SK-N-SH (cell line): Measurements from ENCODE around the gene CTNNA3. TPM values are rescaled to one million over a fixed set of nuclear protein-coding genes. Genes with fewer than 3 reads are reported as not detected.

Experiments used
- CTCF ChIA-PET: fragments of 300-600, 350-600 bp; formaldehyde crosslinking; extraction: SDS; loops from one replicate; lab custom pipeline; 2021; lab: Yijun Ruan, JAX
- POLR2A ChIA-PET: fragments of 350-600 bp; sonication (Branson Sonifier 250); formaldehyde crosslinking; extraction: SDS; loops from one replicate; lab custom pipeline; 2020; ENCODE audit warnings: antibody characterized with exemption, inconsistent platforms; lab: Yijun Ruan, JAX
- DNase-seq: peaks from one replicate; pipeline ENCODE4 v3.0.0; 2012
- H2AFZ ChIP-seq: fragments of 200-600 bp; sonication (generic); 2 replicates; pipeline ENCODE4 v1.8.1; 2016; ENCODE audit warnings: antibody characterized with exemption, mild to moderate bottlenecking, low read depth
- H3F3A ChIP-seq: fragments of 200-600 bp; sonication (generic); replicated peaks from 2 replicates; pipeline ENCODE3; 2016; ENCODE audit warnings: antibody characterized with exemption, mild to moderate bottlenecking; ENCODE audit not compliant: insufficient read depth
- H3K27ac ChIP-seq, 2 experiments: fragments of 200-500 bp in 1 of 2; fragments of 200-600 bp in 1 of 2; sonication (Bioruptor generic) in 1 of 2; sonication (generic), shearing (Covaris generic) in 1 of 2; 2 replicates each; pipeline versions ENCODE4 v1.5.1 to v1.6.1; 2014 to 2016; ENCODE audit warnings: low read depth in 2 of 2, inconsistent platforms in 1 of 2, low read length in 1 of 2, mild to moderate bottlenecking in 1 of 2, mixed read lengths in 1 of 2
- H3K27me3 ChIP-seq: fragments of 200-600 bp; sonication (generic), shearing (Covaris generic); 2 replicates; pipeline ENCODE4 v1.6.1; 2016; ENCODE audit warnings: mixed run types; ENCODE audit not compliant: insufficient read depth
- H3K36me3 ChIP-seq, 2 experiments: fragments of 200-500 bp in 1 of 2; fragments of 200-600 bp in 1 of 2; sonication (Bioruptor generic) in 1 of 2; sonication (generic) in 1 of 2; replicated peaks in 1 of 2; 2 replicates each; pipeline versions ENCODE3 to v1.5.1; 2014 to 2016; ENCODE audit warnings: low read length in 1 of 2, mild to moderate bottlenecking in 1 of 2; ENCODE audit not compliant: insufficient read depth in 2 of 2, control insufficient read depth in 1 of 2
- H3K4me1 ChIP-seq, 2 experiments: fragments of 200-500 bp in 1 of 2; fragments of 200-600 bp in 1 of 2; sonication (Bioruptor generic) in 1 of 2; sonication (generic), shearing (Covaris generic) in 1 of 2; 2 replicates each; pipeline versions ENCODE4 v1.5.1 to v1.6.1; 2014 to 2016; ENCODE audit warnings: low read depth in 1 of 2, low read length in 1 of 2, mixed run types in 1 of 2; ENCODE audit not compliant: insufficient read depth in 2 of 2, control insufficient read depth in 1 of 2
- H3K4me2 ChIP-seq: fragments of 200-600 bp; sonication (generic), shearing (Covaris generic); 2 replicates; pipeline ENCODE4 v1.6.1; 2017; ENCODE audit warnings: mixed run types
- H3K4me3 ChIP-seq, 2 experiments: fragments of 200-500 bp in 1 of 2; fragments of 200-600 bp in 1 of 2; sonication (Bioruptor generic) in 1 of 2; sonication (generic), shearing (Covaris generic) in 1 of 2; 2 replicates each; pipeline versions ENCODE4 v1.5.1 to v1.8.1; 2014 to 2016; ENCODE audit warnings: low read depth in 2 of 2, inconsistent platforms in 1 of 2, low read length in 1 of 2, mild to moderate bottlenecking in 1 of 2, mixed read lengths in 1 of 2, moderate library complexity in 1 of 2
- H3K79me2 ChIP-seq: fragments of 200-600 bp; sonication (generic); 2 replicates; pipeline ENCODE4 v1.8.1; 2017; ENCODE audit warnings: mild to moderate bottlenecking; ENCODE audit not compliant: insufficient read depth
- H3K9ac ChIP-seq: fragments of 200-600 bp; sonication (generic); 2 replicates; pipeline ENCODE4 v1.6.1; 2017; ENCODE audit warnings: mixed run types
- H3K9me2 ChIP-seq: fragments of 200-600 bp; sonication (generic); 2 replicates; pipeline ENCODE4 v1.6.1; 2017; ENCODE audit warnings: mixed run types
- H3K9me3 ChIP-seq: fragments of 200-600 bp; sonication (generic); 2 replicates; pipeline ENCODE4 v1.6.1; 2017; ENCODE audit warnings: mixed run types, mild to moderate bottlenecking, moderate library complexity
- H4K20me1 ChIP-seq: fragments of 200-600 bp; sonication (generic); 2 replicates; pipeline ENCODE4 v1.6.1; 2017; ENCODE audit warnings: mild to moderate bottlenecking, mixed run types; ENCODE audit not compliant: insufficient read depth
- ELF1 ChIP-seq: IDR thresholded peaks from 2 replicates; pipeline ENCODE4 v1.4.0; 2012
- FOSL2 ChIP-seq: IDR thresholded peaks from 2 replicates; pipeline ENCODE4 v1.4.0; 2012; ENCODE audit warnings: low read depth, mild to moderate bottlenecking, moderate library complexity, borderline replicate concordance
- FOXJ3 ChIP-seq: sonication (generic); formaldehyde crosslinking; IDR thresholded peaks from 2 replicates; pipeline ENCODE4 v1.5.1; 2020; ENCODE audit warnings: mild to moderate bottlenecking, missing genetic modification reagents
- FOXM1 ChIP-seq: IDR thresholded peaks from 2 replicates; pipeline ENCODE4 v1.4.0; 2012; ENCODE audit warnings: low read depth, mild to moderate bottlenecking
- GABPA ChIP-seq: IDR thresholded peaks from 2 replicates; pipeline ENCODE4 v1.4.0; 2012; ENCODE audit warnings: low read depth, mild to moderate bottlenecking
- GATA2 ChIP-seq: sonication (generic); formaldehyde crosslinking; IDR thresholded peaks from 2 replicates; pipeline ENCODE4 v1.5.0; 2020; ENCODE audit warnings: mild to moderate bottlenecking, missing genetic modification reagents
- MXI1 ChIP-seq: IDR thresholded peaks from 2 replicates; pipeline ENCODE4 v1.6.1; 2012; ENCODE audit warnings: mild to moderate bottlenecking, low read depth, low read length, improper control_type of control experiment
- PBX3 ChIP-seq: IDR thresholded peaks from 2 replicates; pipeline ENCODE4; 2012
- RCOR1 ChIP-seq: fragments of 150-350 bp; IDR thresholded peaks from 2 replicates; pipeline ENCODE4 v1.6.1; 2017; ENCODE audit warnings: antibody characterized with exemption, low read length
- SIN3A ChIP-seq: IDR thresholded peaks from 2 replicates; pipeline ENCODE4 v1.6.1; 2012; ENCODE audit warnings: low read depth, mild to moderate bottlenecking, low read length, moderate library complexity, borderline replicate concordance
- TAF1 ChIP-seq: IDR thresholded peaks from 2 replicates; pipeline ENCODE4 v1.6.1; 2012; ENCODE audit warnings: low read depth, mild to moderate bottlenecking, low read length, moderate library complexity, borderline replicate concordance
- TCF12 ChIP-seq: IDR thresholded peaks from 2 replicates; pipeline ENCODE4 v1.4.0; 2012
- TEAD4 ChIP-seq: IDR thresholded peaks from 2 replicates; pipeline ENCODE4 v1.4.0; 2012; ENCODE audit warnings: mild to moderate bottlenecking, borderline replicate concordance; ENCODE audit not compliant: insufficient read depth
- ZBTB33 ChIP-seq: IDR thresholded peaks from 2 replicates; pipeline ENCODE4 v1.4.0; 2012; ENCODE audit warnings: low read depth, borderline replicate concordance
- WGBS: methylation state at CpG from one replicate; pipeline ENCODE4 v1.1.6; 2017; ENCODE audit warnings: low lambda C conversion rate; 5-methylcytosine and 5-hydroxymethylcytosine counted together
- polyA plus RNA-seq, 3 experiments: library from polyadenylated mRNA; depleted of rRNA; stranded (reverse); fragments of >200 nt; gene quantifications; 2 replicates each; pipeline ENCODE4 v1.2.3, GENCODE V29; 2012
- TF ChIP-seq, protein P1 (sequence below): IDR thresholded peaks from 2 replicates; pipeline ENCODE4 v1.6.1; 2012; ENCODE audit warnings: mild to moderate bottlenecking, low read depth, low read length, moderate library complexity
- TF ChIP-seq, protein P2 (sequence below): fragments of 200-600 bp; sonication (generic); IDR thresholded peaks from 2 replicates; pipeline ENCODE4 v1.6.1; 2017; ENCODE audit warnings: antibody characterized with exemption, mild to moderate bottlenecking, moderate library complexity
- TF ChIP-seq, protein P3 (sequence below): fragments of 150-350 bp; IDR thresholded peaks from 2 replicates; pipeline ENCODE4 v1.6.1; 2016; ENCODE audit warnings: mild to moderate bottlenecking, low read depth, low read length

The CTNNA3 gene
- polyA plus RNA-seq, 1 of the 3 experiments (the other 2 are of a cell fraction): not detected

DNA sequence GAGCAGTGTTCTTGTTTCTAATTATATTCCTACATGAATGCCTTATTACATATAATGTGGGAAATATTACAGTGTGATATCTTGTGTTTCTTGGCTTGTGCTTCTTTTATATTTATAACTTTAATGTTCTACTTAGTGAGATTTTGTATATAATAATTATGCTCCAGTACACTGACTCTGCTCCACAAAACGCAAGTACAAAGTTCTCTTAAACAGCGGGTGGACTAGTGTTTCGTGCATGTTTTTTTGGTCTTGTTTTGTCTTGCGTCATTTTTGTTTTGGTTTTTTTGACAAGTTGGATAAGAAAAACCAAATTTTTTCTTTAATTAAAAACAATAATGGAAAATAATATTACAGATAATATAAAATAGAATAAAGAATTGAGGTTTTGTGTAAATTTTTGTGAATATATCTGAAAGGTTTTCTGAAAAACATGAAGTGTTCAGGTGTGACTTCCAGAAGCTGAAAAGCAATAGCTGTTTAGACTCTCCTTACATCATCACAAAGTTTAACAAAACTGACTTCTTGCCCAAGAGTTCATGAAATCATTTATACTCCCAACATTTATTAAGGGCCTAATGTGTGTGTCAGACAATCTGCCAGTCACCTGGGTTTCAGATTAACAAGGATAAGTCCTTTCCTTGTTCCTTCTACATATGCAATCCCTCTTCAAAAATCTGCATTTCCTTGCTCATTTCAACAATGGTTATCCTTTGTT is 438.4 kb downstream of the CTNNA3 start (continued):
- TF ChIP-seq, protein P1, sequence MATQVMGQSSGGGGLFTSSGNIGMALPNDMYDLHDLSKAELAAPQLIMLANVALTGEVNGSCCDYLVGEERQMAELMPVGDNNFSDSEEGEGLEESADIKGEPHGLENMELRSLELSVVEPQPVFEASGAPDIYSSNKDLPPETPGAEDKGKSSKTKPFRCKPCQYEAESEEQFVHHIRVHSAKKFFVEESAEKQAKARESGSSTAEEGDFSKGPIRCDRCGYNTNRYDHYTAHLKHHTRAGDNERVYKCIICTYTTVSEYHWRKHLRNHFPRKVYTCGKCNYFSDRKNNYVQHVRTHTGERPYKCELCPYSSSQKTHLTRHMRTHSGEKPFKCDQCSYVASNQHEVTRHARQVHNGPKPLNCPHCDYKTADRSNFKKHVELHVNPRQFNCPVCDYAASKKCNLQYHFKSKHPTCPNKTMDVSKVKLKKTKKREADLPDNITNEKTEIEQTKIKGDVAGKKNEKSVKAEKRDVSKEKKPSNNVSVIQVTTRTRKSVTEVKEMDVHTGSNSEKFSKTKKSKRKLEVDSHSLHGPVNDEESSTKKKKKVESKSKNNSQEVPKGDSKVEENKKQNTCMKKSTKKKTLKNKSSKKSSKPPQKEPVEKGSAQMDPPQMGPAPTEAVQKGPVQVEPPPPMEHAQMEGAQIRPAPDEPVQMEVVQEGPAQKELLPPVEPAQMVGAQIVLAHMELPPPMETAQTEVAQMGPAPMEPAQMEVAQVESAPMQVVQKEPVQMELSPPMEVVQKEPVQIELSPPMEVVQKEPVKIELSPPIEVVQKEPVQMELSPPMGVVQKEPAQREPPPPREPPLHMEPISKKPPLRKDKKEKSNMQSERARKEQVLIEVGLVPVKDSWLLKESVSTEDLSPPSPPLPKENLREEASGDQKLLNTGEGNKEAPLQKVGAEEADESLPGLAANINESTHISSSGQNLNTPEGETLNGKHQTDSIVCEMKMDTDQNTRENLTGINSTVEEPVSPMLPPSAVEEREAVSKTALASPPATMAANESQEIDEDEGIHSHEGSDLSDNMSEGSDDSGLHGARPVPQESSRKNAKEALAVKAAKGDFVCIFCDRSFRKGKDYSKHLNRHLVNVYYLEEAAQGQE: no peak
- TF ChIP-seq ZBTB33: no peak

- no peak overlapping the region for H3K27ac ChIP-seq
- no peaks in the 10 kb centered on the region; the same call in 1 of the 2 replicates for H3K27me3 ChIP-seq
- H3F3A ChIP-seq: no peaks in the 10 kb centered on the region
- no peak overlapping the region for H3K4me2 ChIP-seq
- H4K20me1 ChIP-seq: no peaks in the 10 kb centered on the region
- no peaks in the 10 kb centered on the region for H3K9me2 ChIP-seq
- CTCF ChIA-PET: no interaction called here
- TF ChIP-seq FOSL2 (no peak), SIN3A (no peak), FOXJ3 (no peak), RCOR1 (no peak), PBX3 (no peak), GATA2 (CRISPR knock-in tag) (no peak), TAF1 (no peak), MXI1 (no peak), TEAD4 (no peak), ELF1 (no peak), FOXM1 (no peak), TCF12 (no peak), GABPA (no peak)
- TF ChIP-seq, protein P2, sequence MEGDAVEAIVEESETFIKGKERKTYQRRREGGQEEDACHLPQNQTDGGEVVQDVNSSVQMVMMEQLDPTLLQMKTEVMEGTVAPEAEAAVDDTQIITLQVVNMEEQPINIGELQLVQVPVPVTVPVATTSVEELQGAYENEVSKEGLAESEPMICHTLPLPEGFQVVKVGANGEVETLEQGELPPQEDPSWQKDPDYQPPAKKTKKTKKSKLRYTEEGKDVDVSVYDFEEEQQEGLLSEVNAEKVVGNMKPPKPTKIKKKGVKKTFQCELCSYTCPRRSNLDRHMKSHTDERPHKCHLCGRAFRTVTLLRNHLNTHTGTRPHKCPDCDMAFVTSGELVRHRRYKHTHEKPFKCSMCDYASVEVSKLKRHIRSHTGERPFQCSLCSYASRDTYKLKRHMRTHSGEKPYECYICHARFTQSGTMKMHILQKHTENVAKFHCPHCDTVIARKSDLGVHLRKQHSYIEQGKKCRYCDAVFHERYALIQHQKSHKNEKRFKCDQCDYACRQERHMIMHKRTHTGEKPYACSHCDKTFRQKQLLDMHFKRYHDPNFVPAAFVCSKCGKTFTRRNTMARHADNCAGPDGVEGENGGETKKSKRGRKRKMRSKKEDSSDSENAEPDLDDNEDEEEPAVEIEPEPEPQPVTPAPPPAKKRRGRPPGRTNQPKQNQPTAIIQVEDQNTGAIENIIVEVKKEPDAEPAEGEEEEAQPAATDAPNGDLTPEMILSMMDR: no peak
- TF ChIP-seq, protein P3, sequence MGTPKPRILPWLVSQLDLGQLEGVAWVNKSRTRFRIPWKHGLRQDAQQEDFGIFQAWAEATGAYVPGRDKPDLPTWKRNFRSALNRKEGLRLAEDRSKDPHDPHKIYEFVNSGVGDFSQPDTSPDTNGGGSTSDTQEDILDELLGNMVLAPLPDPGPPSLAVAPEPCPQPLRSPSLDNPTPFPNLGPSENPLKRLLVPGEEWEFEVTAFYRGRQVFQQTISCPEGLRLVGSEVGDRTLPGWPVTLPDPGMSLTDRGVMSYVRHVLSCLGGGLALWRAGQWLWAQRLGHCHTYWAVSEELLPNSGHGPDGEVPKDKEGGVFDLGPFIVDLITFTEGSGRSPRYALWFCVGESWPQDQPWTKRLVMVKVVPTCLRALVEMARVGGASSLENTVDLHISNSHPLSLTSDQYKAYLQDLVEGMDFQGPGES: no peak
- no peaks in the 10 kb centered on the region for H3K36me3 ChIP-seq
- no peaks in the 10 kb centered on the region for H3K4me1 ChIP-seq
- no peak for DNase-seq
- no peak overlapping the region for H2AFZ ChIP-seq
- H3K9me3 ChIP-seq: no peaks in the 10 kb centered on the region
- 0% methylated on average over 2 of the region's 2 CpGs for WGBS
- H3K79me2 ChIP-seq: no peaks in the 10 kb centered on the region
- no peak overlapping the region for H3K4me3 ChIP-seq
- H3K9ac ChIP-seq: no peak overlapping the region
- POLR2A ChIA-PET: no interaction called here
These were observed 439.0 kb downstream of the CTNNA3 start for GRCh38 chr10:67257018-67257417.
